HG03139 (cell line): Measurements from ENCODE around the gene MAPRE2.

Source experiments
- ATAC-seq: cut with Tn5 transposase; IDR thresholded peaks from one replicate; pipeline ENCODE4 v1.9.1; 2021; ENCODE audit not compliant: unreplicated experiment

MAPRE2 gene

GRCh38 chr18:35118641-35119040, 77.4 kb downstream of the MAPRE2 start:
- no peak for ATAC-seq

- ATAC-seq = no peak
Measured at GRCh38 chr18:35121038-35121437, 79.8 kb downstream of the MAPRE2 start.

GRCh38 chr18:35121531-35121930, 80.3 kb downstream of the MAPRE2 start:
- no peak for ATAC-seq

GRCh38 chr18:35122586-35123224, 81.5 kb downstream of the MAPRE2 start:
- ATAC-seq = peak; percentile 91

GRCh38 chr18:35123811-35124210, 82.6 kb downstream of the MAPRE2 start:
- ATAC-seq = no peak

GRCh38 chr18:35127201-35127600, 86.0 kb downstream of the MAPRE2 start:
- ATAC-seq = no peak

- ATAC-seq = no peak
Measured at GRCh38 chr18:35128675-35129074, 87.5 kb downstream of the MAPRE2 start.

- no peak for ATAC-seq
Measured at GRCh38 chr18:35130236-35130635, 89.0 kb downstream of the MAPRE2 start.

GRCh38 chr18:35131387-35132020, 90.3 kb downstream of the MAPRE2 start:
- no peak for ATAC-seq

GRCh38 chr18:35132021-35132902, 91.0 kb downstream of the MAPRE2 start:
- ATAC-seq = no peak

- ATAC-seq = no peak
Measured at GRCh38 chr18:35134190-35134730, 93.0 kb downstream of the MAPRE2 start.

GRCh38 chr18:35134791-35135531, 93.7 kb downstream of the MAPRE2 start:
- no peak for ATAC-seq

GRCh38 chr18:35136248-35136647, 95.0 kb downstream of the MAPRE2 start:
- ATAC-seq = no peak

GRCh38 chr18:35136885-35137284, 95.7 kb downstream of the MAPRE2 start:
- no peak for ATAC-seq

GRCh38 chr18:35137632-35138031, 96.4 kb downstream of the MAPRE2 start:
- no peak for ATAC-seq

- no peak for ATAC-seq
Measured at GRCh38 chr18:35138773-35139172, 97.6 kb downstream of the MAPRE2 start.

- no peak for ATAC-seq
Measured at GRCh38 chr18:35139517-35139916, 98.3 kb downstream of the MAPRE2 start.

- no peak for ATAC-seq
Measured at GRCh38 chr18:35141077-35141476, 99.9 kb downstream of the MAPRE2 start.

- no peak for ATAC-seq
Measured at GRCh38 chr18:35141567-35142274, 100.5 kb downstream of the MAPRE2 start.

GRCh38 chr18:35142275-35142615, 101.0 kb downstream of the MAPRE2 start:
- ATAC-seq = no peak
